ENCODE results near the gene C5AR1. TPM values are rescaled to one million over a fixed set of nuclear protein-coding genes. Genes with fewer than 3 reads are reported as not detected.

C5AR1 gene
- polyA plus RNA-seq, 3 donors: 143 to 1,132 (median 320) TPM

DNA sequence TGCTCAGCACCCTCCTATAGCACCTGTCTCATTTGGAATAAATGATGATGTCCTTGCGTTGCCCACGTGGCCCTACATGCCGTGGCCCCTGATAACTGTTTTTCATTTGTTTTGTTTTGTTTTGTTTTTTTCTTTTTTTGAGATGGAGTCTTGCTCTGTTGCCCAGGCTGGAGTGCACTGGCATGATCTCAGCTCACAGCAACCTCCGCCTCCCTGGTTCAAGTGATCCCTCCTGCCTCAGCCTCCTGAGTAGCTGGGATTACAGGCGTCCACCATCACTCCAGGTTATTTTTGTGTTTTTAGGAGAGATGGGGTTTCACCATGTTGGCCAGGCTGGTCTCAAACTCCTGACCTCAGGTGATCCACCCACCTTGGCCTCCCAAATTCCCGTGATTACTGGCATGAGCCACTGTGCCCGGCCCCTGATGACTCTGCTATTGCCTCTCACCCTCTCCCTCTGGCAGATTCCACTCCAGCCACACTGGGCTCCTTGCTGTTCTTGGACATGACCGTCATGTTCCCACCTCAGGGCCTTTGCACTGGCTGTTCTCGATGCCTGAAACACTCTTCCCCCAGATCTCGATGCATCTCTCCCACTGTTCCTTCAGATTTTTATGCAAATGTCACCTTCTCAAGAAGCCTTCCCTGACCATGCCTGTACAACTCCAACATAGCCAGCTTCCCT lies 29.7 kb downstream of the C5AR1 start:
- Mint-ChIP-seq H3K4me3 (peak overlapping the region in 1 of 2 donors; percentile 46), H3K4me1 (peaks cover 50% of the 10 kb centered on the region), H3K27me3 (ENCODE audit: low read depth in 3 of 3) (peaks cover 4 to 7% (median 7%) of the 10 kb centered on the region in 3 donors), H3K27ac (peak overlapping the region; percentile 60 to 81 (median 69)), H3K36me3 (peaks cover 33 to 49% of the 10 kb centered on the region in 2 donors), H3K9me3 (peaks cover 0 to 15% (median 5%) of the 10 kb centered on the region in 7 donors)
- no peaks in the 10 kb centered on the region for H4K20me1 ChIP-seq (ENCODE audit: insufficient read depth, low read length)
- no peak overlapping the region for H3K4me2 ChIP-seq (replicated peaks; ENCODE audit: extremely low read depth, low read length, poor library complexity, severe bottlenecking)
- no peak overlapping the region for H2AFZ ChIP-seq (ENCODE audit: insufficient read depth, low read depth, low read length, poor library complexity, severe bottlenecking)
- DNase-seq: no peak
- no peak overlapping the region for H3K27ac ChIP-seq (ENCODE audit: low read depth in 1 of 2, low read length in 2 of 2)
- H3K9ac ChIP-seq (ENCODE audit: insufficient read depth, low read length, poor library complexity, severe bottlenecking): no peak overlapping the region
- no peaks in the 10 kb centered on the region for H3K27me3 ChIP-seq (ENCODE audit: control insufficient read depth in 2 of 2, insufficient read depth in 2 of 2, low read length in 2 of 2)
- intact Hi-C loops (cut with micrococcal nuclease): no loop called here
- H3K4me1 ChIP-seq (ENCODE audit: control insufficient read depth in 1 of 2, insufficient read depth in 2 of 2, low read length in 2 of 2): peaks cover 40 to 45% of the 10 kb centered on the region in 2 donors
- H3K79me2 ChIP-seq (ENCODE audit: insufficient read depth, low read length): peaks cover 7% of the 10 kb centered on the region
- H3K36me3 ChIP-seq (replicated peaks in 1 of 2; ENCODE audit: control insufficient read depth in 1 of 2, insufficient read depth in 2 of 2, low read length in 2 of 2): peaks cover 16 to 31% of the 10 kb centered on the region in 2 donors
- TF ChIP-seq CTCF (IDR thresholded peaks at IDR 0.05): no peak
- 94% methylated on average over 6 of the region's 10 CpGs for WGBS (ENCODE audit: insufficient coverage)
- H3K9me3 ChIP-seq (replicated peaks in 1 of 2; ENCODE audit: control insufficient read depth in 1 of 2, insufficient read depth in 1 of 2, low read length in 2 of 2): no peaks in the 10 kb centered on the region
- no peak overlapping the region for H3K4me3 ChIP-seq (replicated peaks in 1 of 3; ENCODE audit: low read depth in 2 of 3, low read length in 3 of 3)

- Histone ChIP-seq H3K4me1 (ENCODE audit: control insufficient read depth in 1 of 2, insufficient read depth in 2 of 2, low read length in 2 of 2) (peaks cover 27 to 34% of the 10 kb centered on the region in 2 donors), H3K79me2 (ENCODE audit: insufficient read depth, low read length) (peaks cover 7% of the 10 kb centered on the region), H3K36me3 (replicated peaks in 1 of 2; ENCODE audit: control insufficient read depth in 1 of 2, insufficient read depth in 2 of 2, low read length in 2 of 2) (peaks cover 16 to 31% of the 10 kb centered on the region in 2 donors), H4K20me1 (ENCODE audit: insufficient read depth, low read length) (no peaks in the 10 kb centered on the region), H3K9me3 (replicated peaks in 1 of 2; ENCODE audit: control insufficient read depth in 1 of 2, insufficient read depth in 1 of 2, low read length in 2 of 2) (no peaks in the 10 kb centered on the region), H3K9ac (ENCODE audit: insufficient read depth, low read length, poor library complexity, severe bottlenecking) (no peak overlapping the region), H3K27me3 (ENCODE audit: control insufficient read depth in 2 of 2, insufficient read depth in 2 of 2, low read length in 2 of 2) (no peaks in the 10 kb centered on the region), H3K4me3 (replicated peaks in 1 of 3; ENCODE audit: low read depth in 2 of 3, low read length in 3 of 3) (no peak overlapping the region), H3K4me2 (replicated peaks; ENCODE audit: extremely low read depth, low read length, poor library complexity, severe bottlenecking) (no peak overlapping the region), H2AFZ (ENCODE audit: insufficient read depth, low read depth, low read length, poor library complexity, severe bottlenecking) (no peak overlapping the region), H3K27ac (ENCODE audit: low read depth in 1 of 2, low read length in 2 of 2) (no peak overlapping the region)
- H3K4me3 Mint-ChIP-seq: no peak overlapping the region
- intact Hi-C loops (cut with micrococcal nuclease): no loop called here
- peaks cover 39% of the 10 kb centered on the region for H3K4me1 Mint-ChIP-seq
- H3K9me3 Mint-ChIP-seq: peaks cover 0 to 15% (median 5%) of the 10 kb centered on the region in 7 donors
- H3K27ac Mint-ChIP-seq: peak overlapping the region in 1 of 7 donors; percentile 6
- DNase-seq: no peak
- peaks cover 3 to 7% (median 7%) of the 10 kb centered on the region in 3 donors for H3K27me3 Mint-ChIP-seq (ENCODE audit: low read depth in 3 of 3)
- no peak for TF ChIP-seq CTCF (IDR thresholded peaks at IDR 0.05)
- H3K36me3 Mint-ChIP-seq: peaks cover 33 to 49% of the 10 kb centered on the region in 2 donors
- 95% methylated on average over 28 of the region's 29 CpGs for WGBS (ENCODE audit: insufficient coverage)
Observed at GRCh38 chr19:47340477-47341208, 31.0 kb downstream of the C5AR1 start.
